Stimulated activated CD4-positive, alpha-beta T cell treated with anti-CD3 and anti-CD28 coated beads, Interleukin-12 subunit alpha, Interleukin-12 subunit beta, amount 100 ng/mL, for 24 hours (primary cell): ENCODE results near the gene FAM13C.

Experiments used
- DNase-seq, 2 experiments: peaks; one replicate each; pipeline ENCODE4 v3.0.0-alpha.2; 2020; ENCODE audit warnings: low read depth in 2 of 2

The FAM13C gene

DNA sequence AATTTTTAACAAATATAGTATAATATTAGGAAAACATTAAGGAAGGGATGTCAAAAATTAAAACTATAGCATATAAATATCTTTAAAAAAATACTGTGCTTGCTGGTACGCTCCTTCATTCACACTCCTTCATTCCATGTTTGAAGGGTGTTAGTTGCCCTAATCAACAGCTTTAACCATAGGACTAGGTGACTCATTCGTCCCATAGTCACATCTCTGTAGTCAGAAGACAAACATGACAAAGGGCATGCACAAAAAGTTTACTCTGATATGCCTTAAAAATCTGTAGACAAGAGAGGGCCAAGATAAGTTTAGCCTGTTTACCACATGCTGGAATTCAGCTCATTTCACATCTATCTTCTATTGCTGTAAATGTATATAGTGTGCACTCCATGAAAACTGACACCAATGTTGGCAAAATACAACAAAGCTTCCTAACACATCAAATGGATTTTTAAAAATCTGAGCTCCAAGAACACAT is 646 bp downstream of the FAM13C start:
- no peak for DNase-seq

DNA sequence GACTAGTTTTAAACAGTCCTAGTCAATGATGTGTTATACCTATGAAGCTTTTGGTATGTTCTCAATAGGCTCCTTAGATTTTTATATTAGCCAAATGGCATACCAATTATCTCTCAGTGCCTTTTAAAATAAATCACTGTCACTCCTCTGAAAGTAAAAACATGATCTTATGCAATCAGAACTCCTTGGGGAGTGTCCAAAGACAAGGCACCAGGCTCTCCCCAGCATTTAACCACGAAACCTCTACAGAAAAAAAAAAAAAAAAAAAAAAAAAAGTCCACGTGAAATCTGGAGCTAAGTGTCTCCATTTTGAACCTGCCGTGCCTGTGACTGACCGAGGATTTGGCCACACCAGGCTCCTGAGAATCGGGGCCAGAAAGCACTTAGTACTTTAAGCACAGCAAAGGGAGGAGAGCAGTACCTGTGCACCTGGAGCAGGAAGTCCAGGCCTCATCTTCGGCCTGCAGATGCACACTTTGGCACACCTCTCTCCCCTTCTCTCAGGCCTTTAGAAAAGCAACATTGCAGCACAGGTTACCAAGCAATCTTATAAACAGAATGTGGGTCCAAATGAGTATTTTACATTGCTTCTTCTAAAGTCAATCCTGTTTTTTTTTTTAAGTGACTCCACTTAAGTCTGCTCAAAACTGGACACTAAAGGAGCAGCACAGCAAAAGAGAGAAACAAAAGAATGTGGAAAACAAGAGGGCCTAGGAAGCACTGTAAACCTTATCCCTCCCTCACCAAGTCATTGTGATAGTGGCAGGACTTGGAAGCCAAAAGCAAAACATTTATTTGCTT is 1.5 kb downstream of the FAM13C start:
- DNase-seq = no peak

DNA sequence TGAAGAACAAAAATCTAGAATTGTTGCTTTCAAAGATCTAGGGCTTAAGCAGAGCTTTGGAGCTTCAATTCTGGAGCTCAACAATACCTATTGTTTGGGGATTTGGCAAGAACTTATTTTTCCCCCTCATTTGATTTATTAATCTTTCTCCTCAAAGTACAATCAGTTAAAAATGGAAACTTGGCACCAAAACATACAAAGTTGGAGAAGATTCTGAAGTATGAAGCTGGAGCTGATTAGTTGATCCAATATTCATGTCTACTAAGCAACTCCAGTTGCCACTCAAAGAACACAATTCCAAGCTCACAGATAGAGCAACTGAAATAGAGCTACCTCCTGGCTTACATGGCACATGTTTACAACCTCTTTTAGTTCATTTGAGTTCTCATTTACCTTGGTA is 3.8 kb downstream of the FAM13C start:
- no peak for DNase-seq

DNA sequence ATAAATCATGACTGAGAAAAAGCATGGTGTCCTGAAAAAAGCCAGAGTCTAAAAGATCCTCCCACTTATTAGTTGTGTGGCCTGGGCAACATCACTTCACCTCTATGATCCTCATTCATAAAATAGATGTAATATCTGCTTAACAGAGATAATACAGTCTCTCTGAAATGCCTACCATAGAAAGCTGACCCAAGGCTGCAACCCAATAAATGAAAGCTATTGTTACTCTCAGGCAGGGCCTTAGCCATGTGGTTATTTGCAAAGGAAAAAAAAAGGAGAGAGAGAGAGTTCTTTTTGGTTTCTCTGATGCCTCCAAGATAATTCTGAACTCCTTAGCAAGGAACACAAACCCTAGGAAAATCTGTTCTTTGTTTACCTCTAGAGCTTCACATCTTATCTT is 7.9 kb downstream of the FAM13C start:
- no peak for DNase-seq

DNA sequence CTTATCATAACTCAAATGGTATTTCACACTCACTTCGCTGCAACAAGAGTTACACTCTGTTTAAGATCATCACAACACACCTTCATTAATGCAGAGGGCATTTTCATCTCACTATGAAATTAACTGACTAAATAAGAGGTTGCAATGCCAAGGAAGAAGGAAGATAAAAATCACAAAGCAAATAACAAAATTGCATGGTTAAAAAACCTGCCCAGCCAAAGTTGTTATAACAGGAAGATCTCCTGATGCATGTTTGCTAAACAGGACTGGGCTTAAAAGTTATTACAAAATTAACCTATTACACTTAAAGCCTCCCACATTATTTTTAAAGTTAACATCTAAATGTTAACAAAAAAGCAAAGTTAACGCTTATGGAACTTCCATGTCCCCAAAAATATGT is 11.8 kb downstream of the FAM13C start:
- DNase-seq = no peak

DNA sequence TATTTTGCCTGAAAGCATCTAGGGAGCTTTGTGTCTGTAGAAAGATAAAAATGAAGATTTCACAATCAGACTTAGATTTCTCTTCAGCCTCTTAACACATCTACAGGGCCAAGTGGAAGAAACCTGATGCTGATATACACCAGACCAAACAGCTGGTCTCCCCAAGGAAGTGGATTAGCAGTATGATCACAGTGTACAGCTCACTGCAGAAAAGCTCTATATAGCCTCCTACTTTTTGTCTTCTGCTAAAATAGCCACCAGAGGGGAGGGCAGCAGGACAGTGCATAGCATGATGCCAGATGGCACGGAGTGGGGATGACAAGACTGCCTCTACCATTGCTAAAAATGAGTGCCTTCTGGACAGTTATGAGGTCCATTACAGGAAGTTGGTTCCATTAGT is 16.0 kb downstream of the FAM13C start:
- no peak for DNase-seq

DNA sequence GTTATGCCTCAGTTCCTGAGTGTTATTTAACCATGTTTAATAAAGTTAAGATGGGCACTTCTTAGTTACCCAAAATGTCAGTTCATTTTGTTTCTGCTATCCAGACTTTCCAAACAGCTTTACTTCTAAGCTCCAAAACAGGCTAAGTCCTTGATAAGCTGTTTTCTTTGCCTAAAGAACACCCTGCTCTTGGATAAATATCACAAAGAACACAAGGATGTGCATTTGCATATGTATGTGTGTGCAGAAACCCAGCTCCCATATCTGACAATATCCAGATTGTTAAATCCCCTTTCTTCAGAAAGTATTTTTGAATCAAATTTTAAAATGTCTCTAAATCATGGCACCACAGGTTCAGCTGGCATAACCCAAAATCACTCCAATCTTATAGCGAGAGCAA is 19.6 kb downstream of the FAM13C start:
- no peak for DNase-seq

DNA sequence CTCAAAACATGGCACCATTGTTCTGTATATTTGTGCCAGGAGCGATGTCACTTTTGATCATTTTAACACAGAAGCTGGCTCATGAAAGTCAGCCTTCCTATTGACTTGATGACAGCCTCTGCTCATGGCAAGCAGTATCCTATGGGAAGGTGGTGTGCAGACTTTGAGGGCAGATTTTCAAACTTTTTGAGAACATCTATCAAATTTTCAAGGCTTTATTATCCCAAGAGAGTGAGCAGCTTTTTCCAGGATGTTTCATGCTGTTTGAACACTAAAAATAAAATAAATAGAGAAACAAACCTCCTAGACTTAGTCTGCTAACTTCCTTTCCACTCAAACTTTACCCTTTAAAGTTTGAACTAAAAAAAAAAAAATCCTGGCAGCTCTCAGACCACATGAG is 20.3 kb downstream of the FAM13C start:
- no peak for DNase-seq

DNA sequence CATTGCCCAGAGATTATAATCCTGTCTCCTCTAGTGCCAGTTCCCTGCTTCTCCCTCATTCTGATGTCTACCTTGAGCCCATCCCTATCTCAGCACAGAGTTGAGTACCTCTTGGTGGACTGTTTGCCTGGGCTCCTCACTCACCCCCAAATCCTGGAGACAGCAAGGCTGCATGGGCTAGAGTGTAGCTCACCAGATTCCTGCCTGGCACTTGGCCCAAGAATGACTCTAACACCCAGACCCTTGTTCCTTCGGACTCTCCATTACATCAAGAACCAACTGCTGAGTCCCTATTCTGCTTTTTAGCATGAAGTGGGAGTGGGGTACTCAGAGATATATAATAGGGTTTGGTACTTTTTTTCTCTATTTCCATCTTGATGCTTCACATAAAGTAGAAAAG is 22.1 kb downstream of the FAM13C start:
- DNase-seq = no peak

DNA sequence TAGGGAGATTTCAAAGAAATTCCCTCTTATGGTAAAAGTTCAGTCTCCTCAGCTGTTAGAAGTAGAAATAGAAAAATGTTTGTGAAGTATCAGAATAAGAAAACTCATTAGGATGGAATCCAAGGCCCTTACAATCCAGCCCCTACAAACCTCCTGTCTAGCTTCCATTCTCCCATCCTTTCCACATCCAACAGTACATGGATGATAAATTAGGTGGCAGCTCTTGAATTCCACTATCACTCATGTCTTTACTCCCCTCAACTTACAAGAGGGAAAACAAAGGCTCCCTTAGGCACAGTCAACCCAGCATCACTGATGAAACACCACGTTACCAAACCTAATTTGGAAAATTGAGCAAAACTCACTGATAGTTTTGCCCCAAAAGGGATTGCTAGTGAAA is 23.0 kb downstream of the FAM13C start:
- no peak for DNase-seq

DNA sequence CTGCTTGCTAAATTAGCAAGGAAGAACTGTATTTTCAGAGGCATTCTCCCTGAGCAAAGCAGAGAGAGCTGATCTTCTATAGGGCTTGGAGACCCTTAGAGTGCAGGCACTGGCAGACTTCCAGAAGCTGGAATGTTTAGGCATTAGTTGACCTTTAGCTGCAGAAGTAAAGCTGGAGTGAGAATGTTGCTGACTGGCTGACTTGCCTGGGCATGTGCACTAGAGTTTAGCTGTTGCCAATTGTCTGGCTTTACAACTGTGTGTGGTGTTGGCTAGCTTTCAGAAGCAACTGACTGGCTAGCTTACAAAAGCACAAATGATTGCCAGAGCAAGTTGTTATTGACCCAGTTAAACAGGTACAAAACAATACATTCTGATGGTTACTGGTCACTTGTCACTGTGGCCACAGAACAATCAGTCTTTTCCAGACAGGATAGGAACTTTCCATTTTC is 25.1 kb downstream of the FAM13C start:
- DNase-seq = no peak

DNA sequence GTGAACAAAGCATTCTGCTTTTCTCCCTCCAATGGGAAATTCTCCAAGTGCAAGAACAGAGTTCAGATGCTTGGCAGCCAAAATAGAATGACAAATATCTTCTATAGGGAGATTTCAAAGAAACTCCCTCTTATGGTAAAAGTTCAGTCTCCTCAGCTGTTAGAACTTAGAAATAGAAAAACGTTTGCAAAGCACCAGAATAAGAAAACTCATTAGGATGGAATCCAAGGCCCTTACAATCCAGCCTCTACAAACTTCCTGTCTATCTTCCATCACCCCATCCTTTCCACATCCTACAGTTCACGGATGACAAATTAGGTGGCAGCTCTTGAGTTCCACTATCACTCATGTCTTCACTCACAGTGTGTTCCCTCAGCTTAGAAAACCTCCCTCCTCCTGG is 25.7 kb downstream of the FAM13C start:
- DNase-seq = no peak

DNA sequence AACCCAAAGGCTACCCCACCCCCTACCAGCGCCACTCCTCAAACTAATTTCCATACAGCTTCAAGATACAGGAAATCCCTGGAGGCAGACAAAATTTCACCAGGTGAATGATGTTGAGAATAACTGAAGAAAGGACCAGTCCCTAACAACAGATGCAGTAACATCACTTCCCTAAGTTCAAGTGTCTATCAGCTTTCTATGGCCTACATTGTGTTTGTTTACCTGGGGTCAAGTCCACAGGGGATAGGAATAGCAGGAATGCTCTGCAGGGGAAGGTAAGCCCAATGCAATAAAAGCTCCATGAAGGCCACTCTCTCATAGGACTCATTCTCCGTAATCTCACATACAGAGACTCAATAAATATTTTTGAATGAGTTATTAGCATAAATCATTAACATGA is 26.9 kb downstream of the FAM13C start:
- DNase-seq = no peak

DNA sequence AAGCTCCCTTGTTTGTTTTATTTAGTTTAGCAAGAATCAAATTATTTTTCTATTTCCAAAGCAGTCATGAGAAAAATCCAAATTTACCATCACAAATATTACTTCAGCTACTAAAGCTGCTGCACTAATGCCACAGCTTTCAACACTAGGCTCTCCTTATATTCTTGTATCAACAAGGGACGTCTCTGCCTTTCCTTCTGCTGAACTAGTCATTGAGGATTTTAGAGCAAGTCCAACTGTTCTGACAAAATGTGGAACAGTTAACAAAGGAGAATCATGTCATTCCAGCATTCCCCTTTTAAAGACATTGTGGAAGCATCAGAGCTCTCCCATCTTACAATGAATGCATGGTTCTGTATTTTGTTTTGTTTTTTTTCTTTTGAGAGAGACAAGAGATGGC is 28.6 kb downstream of the FAM13C start:
- no peak for DNase-seq

DNA sequence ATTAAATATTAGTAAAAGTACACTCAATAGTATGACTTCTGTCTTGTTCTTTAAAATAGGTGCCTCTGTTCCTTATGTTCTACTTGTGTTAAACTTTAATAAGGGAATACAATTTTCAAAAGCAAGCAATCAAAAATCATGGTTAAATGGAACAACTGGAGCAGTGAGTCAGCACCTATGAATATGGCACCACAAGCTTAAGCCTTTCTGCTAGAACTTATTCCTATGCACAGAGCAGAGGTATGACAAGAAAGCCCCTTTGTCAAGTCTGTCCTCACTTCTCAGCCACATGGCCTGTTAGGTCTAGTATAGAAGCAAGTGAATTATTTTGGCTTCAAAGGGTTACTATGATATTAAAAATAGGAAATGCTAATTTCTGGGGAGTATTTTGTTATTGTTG is 29.8 kb downstream of the FAM13C start:
- no peak for DNase-seq

DNA sequence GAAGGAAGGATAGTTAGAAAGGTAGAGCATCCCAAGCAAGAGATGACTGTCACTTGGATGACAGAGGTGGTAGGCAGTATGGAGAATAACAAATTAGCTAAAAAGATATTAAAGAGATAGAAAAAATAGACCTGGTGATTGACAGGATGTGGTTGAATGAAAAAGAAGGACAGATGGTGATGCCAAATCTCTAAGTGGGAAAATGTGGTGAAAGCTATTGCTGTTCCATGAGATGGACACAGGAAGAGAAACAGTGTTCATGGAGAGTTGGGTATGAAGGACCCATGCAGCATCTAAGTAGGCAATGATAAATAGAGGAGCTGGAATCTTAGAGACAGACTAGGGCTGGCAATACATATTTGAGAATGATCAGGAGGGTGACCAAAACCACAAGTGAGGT is 30.7 kb downstream of the FAM13C start:
- DNase-seq = no peak

DNA sequence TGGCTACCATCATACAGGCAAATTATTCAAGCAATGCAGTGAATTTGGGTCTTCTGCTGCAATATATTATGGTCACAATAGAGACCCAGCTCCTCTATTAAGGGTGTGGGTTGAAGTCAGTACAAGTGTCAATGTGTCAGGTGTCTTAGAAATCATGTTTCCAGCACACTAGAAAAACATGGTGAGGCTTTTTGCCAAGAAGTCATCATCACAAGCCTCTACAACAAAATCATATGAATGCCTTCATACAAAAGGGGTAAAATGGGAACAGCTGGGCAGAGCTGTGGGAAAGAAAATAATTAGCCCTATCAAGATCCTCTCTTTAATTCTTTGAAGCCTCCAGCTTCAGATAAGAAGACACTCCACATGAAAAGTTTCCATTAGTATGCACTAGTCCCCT is 37.2 kb downstream of the FAM13C start:
- no peak for DNase-seq

DNA sequence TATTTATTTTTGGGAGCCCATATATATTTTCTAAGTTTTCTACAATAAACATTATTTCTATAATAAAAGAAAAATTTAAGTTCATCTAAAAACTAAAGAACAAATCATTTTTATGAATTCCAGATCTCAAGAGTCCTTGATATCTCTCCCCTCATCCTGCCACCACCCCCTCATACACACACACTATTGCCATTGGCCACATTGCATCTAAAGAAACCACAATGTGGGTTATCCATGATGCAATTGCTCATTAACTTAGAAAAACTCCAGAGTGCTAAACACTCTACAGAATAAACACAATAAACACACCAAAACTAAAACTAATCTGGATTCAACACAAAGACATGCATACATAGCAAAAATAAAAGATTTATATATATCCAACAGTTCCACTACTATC is 37.8 kb downstream of the FAM13C start:
- DNase-seq = no peak

DNA sequence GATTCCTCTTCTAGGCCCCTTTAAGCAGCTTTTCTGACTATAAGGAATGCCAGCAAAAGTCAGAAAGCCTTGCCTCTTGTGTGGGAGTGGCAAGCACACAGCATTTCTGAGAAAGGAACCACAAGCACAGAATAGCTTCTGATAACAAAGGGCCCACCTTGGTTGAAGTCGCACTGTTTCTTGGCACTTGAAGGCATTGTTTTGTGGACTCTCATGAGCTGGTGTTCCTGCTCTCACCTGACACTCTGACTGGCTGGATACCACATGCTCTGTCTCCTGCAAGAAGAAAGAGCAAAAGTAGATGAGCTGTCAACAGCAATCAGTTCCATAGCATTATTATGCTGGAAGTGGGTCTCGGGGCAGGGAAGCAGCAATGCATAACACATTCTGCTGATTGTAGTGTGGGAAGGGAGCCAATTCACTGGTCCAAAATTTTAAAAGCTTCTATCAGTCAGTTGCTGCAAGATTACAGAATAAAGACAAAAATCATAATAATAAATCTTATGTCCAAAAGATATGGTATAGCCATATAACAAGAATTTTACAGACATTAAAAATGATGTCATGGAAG is 38.4 kb downstream of the FAM13C start:
- DNase-seq = no peak

DNA sequence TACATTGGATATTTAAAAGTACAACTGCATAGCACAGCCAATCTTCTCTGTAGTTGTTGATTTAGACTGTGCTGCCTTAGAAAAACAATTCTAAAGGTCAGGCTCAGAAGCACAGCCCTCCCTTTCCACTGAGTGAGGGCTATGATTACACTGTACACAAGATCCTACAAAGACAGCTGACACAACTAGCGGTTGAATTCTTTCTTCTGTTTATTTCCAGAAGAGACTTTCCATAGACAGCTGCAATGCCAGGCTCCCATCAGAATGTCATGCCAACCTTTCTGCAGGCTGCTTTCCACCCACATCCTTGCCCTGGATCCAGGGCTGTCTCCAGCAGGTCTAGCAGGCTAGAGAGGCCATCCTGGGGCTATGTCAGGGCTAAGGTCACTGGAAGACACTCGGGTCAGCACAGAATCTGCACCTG is 39.3 kb downstream of the FAM13C start:
- DNase-seq = no peak

DNA sequence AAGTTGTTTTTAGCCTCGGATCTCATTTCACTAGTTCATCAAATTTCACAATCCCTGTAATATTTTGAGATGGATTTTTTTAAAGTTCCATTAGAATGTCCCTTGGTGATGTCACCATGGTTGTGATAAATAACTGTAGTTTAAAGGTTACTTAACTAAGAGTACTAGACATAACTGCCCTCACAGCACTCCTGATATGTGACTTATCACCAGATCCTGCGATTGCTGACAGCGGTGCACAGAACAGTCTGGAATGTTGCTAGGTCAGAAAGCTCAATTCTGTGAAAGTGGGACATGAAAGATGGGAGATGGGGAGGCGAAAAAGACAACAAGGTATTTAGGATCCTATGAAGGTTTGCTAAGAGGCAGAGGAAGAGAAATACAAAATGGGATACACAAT is 40.2 kb downstream of the FAM13C start:
- DNase-seq = no peak

DNA sequence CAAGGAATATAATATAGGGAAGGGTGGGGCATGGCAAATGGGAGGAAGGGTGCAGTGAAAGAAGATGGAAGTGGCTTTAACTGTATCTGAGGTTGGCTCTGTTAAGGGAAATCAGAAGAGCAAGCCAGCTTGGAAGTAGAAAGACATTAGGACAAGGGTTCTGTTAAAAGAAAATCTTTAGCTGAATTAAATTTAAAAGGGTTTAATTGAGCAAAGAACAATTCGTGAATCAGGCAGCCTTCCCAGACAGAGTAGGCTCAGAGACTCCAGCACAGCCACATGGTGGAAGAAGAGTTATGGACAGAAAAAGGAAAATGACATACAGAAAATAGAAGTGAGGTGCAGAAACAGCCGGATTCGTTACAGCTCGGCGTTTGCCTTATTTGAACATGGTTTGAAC is 42.0 kb downstream of the FAM13C start:
- no peak for DNase-seq

DNA sequence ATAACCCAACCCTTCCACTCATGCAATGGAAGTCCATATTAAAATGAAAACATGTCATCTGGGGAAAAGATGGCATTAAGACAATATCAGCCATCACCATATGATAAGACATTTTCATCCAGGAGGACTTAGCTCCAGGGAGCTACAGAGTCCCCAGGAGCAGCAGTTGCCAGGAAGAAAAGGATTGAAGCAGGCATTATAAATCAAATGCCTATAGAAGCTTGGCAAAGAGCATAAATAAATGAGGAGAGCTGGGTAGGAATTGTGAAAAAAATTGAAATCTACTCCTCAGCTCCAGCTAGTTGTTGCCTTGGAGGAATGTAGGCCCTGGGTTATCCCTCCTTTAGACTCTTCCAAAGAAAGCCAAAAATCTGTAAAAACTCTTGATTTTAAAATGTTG is 42.5 kb downstream of the FAM13C start:
- no peak for DNase-seq

DNA sequence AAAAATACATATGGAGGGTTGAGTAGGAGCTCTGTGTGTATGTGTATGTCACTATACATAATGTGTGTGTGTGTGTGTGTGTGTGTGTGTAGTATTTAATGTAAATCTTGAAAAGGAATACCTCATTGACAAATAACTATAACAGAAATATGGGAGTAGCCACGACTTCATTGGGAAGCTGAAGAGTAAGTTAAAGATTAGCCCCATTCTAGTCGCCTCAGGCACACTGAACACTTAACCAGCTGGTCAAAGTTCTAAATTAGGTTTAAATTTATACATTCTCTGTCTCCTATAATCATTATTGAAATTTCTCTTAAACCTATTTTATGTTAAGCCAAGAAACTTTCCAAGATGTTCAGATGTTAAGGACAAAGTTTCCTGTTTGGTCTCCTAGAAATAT is 45.3 kb downstream of the FAM13C start:
- no peak for DNase-seq
